NT2/D1 (cell line): ENCODE measurements around the gene CACHD1.

Experiments
- DNase-seq: peaks from one replicate; pipeline ENCODE4 v3.0.0-alpha.2; 2011; ENCODE audit warnings: low read depth, low spot score
- H3K27me3 ChIP-seq: 2 replicates; pipeline ENCODE4 v1.6.0; 2011; ENCODE audit warnings: mild to moderate bottlenecking; ENCODE audit not compliant: insufficient read length, insufficient read depth
- H3K36me3 ChIP-seq: 2 replicates; pipeline ENCODE4 v1.6.1; 2011; ENCODE audit warnings: mild to moderate bottlenecking, low read length, mixed read lengths; ENCODE audit not compliant: insufficient read depth, insufficient read length
- H3K4me1 ChIP-seq: 2 replicates; pipeline ENCODE4 v1.5.1; 2011; ENCODE audit not compliant: insufficient read depth, insufficient read length
- H3K4me3 ChIP-seq: 2 replicates; pipeline ENCODE4 v1.5.1; 2011; ENCODE audit warnings: low read depth; ENCODE audit not compliant: insufficient read length
- H3K9ac ChIP-seq: 2 replicates; pipeline ENCODE4 v1.6.0; 2011; ENCODE audit warnings: low read depth; ENCODE audit not compliant: insufficient read length
- H3K9me3 ChIP-seq: 2 replicates; pipeline ENCODE4 v1.5.1; 2011; ENCODE audit warnings: mild to moderate bottlenecking, low read length; ENCODE audit not compliant: insufficient read depth
- SUZ12 ChIP-seq: IDR thresholded peaks from 2 replicates; pipeline ENCODE4 v1.6.1; 2011; ENCODE audit not compliant: insufficient read length, insufficient read depth; ENCODE audit errors: extremely low read depth
- YY1 ChIP-seq: IDR thresholded peaks from 2 replicates; pipeline ENCODE4 v1.6.1; 2011; ENCODE audit not compliant: insufficient read length, insufficient read depth
- ZNF274 ChIP-seq: IDR thresholded peaks from 2 replicates; pipeline ENCODE4 v1.6.1; 2011; ENCODE audit warnings: mild to moderate bottlenecking, low read depth, low read length

The CACHD1 gene

DNA sequence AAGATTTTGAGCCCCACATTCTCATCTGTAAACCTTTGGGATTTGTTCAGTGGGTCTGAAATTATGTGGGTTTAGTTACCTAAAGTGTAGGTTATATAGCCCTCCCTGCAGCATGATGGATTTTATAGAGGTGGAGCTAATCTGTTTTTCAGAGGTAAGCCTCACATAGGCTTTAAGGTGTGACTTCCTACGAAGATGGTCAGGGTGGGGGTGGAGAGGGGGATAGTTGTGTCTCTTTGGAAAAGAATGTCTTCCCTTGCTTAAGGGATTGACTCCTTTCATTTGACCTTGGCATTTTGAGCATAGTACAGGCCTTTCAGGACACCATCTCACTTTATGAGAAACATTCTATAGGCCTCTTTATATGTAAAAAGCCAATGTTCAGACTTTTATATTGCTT is 3.4 kb downstream of the CACHD1 start:
- no peak for DNase-seq
- H3K9me3 ChIP-seq, result no peaks in the 10 kb centered on the region
- peaks cover 11% of the 10 kb centered on the region for H3K4me1 ChIP-seq
- peaks cover 14% of the 10 kb centered on the region for H3K27me3 ChIP-seq
- H3K9ac ChIP-seq, result peak overlapping the region; percentile 75
- H3K36me3 ChIP-seq, result peaks cover 17% of the 10 kb centered on the region
- TF ChIP-seq SUZ12 (no peak), ZNF274 (no peak), YY1 (no peak)
- H3K4me3 ChIP-seq, result peak overlapping the region; percentile 45

DNA sequence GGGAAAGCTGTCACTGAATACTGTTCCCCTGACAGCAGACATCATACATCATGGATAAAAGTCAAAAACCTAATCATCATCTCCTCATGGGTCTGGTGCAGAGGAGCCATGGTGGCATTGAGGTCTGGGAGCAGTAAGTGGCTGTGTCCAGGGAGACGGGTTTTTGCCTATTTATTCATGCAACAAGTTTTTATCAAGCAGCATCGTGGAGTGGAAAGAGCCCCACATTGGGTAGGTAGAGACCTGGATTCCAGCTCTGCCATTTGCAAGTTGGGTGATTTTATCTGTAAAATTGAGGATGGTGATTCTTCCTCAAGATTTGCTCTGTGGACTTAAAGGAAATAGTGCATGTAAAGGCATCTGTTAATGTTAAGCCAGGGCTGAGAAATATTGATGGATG is 4.2 kb downstream of the CACHD1 start:
- no peak for DNase-seq
- H3K27me3 ChIP-seq, result peaks cover 6% of the 10 kb centered on the region
- H3K9ac ChIP-seq, result peak overlapping the region; percentile 58
- H3K4me1 ChIP-seq, result peaks cover 11% of the 10 kb centered on the region
- peaks cover 21% of the 10 kb centered on the region for H3K36me3 ChIP-seq
- no peaks in the 10 kb centered on the region for H3K9me3 ChIP-seq
- TF ChIP-seq SUZ12 (no peak), YY1 (no peak), ZNF274 (no peak)
- H3K4me3 ChIP-seq, result peak overlapping the region; percentile 18

DNA sequence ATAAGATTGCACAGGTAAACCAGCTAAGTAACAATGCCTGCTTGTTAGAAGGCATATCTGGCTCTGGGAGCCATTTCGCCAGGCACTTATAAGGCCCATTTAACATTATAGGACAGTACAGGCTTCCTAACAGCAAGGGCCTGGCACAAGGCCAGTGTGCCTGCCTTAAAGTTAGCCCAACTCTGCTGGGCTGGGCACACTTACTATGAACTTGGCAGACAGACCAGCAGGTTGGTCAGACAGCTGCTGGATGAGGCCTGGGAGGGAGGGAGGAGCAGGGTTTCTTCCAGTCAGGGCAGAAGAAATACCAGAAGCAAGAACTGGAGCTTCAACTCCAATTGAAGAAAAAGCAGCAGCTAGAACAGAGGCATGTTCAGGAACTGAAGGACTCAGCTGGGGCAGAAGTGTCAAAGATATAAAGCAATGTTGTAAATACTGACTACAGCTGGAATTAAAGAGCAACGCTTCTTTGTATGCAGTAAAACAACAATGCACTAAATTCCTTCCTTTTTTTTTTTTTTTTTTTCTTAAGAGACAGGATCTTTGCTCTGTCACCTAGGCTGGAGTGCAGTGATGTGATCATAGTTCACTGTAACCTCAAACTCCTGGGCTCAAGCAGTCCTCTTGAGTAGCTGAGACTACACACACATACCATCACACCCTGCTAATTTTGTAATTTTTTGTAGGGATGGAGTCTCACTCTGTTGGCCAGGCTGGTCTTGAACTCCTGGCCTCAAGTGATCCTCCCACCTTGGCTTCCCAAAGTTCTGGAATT is 4.9 kb downstream of the CACHD1 start:
- peak overlapping the region; percentile 0 for H3K4me3 ChIP-seq
- no peak for DNase-seq
- peaks cover 25% of the 10 kb centered on the region for H3K36me3 ChIP-seq
- no peaks in the 10 kb centered on the region for H3K9me3 ChIP-seq
- H3K27me3 ChIP-seq, result no peaks in the 10 kb centered on the region
- peak overlapping the region; percentile 58 for H3K9ac ChIP-seq
- peaks cover 12% of the 10 kb centered on the region for H3K4me1 ChIP-seq
- no peak for TF ChIP-seq ZNF274
- TF ChIP-seq YY1, result no peak
- TF ChIP-seq SUZ12, result no peak

DNA sequence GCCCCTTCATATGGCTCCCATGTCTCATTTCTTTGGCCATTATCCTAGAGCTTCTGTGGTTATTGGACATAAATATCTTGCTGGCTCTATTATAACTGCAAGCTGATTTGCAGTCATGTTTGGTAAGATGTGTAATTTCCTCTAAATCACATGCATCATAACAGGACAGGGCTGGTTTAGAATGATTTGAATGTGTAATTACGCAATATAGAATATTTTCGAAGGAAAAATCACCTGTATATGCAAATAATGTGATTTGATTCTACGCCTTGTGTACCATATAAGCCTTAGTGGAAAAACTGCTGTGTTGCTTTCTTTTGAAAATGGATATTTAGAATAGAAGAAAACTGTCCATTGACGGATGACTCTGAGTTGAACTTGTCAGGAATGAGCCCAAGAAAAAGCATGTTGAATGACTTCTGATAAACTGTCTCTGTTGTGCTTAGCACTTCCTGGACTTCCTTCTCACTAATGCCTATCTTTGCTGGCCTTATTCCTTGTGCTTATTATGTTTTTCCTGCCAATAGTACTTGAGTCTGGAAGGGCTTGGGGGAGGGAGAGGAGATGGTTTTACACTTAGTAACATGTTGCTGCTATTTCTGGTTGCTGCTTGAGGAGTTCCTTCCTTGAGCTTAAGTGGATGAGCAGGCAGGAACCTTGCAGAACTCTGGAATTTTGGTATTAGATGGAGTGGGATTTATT is 6.5 kb downstream of the CACHD1 start:
- H3K9me3 ChIP-seq, result no peaks in the 10 kb centered on the region
- H3K4me1 ChIP-seq, result peaks cover 14% of the 10 kb centered on the region
- H3K4me3 ChIP-seq, result no peak overlapping the region
- H3K27me3 ChIP-seq, result no peaks in the 10 kb centered on the region
- no peak for TF ChIP-seq ZNF274
- TF ChIP-seq YY1, result no peak
- TF ChIP-seq SUZ12, result no peak
- no peak overlapping the region for H3K9ac ChIP-seq
- peaks cover 30% of the 10 kb centered on the region for H3K36me3 ChIP-seq
- DNase-seq, result no peak

DNA sequence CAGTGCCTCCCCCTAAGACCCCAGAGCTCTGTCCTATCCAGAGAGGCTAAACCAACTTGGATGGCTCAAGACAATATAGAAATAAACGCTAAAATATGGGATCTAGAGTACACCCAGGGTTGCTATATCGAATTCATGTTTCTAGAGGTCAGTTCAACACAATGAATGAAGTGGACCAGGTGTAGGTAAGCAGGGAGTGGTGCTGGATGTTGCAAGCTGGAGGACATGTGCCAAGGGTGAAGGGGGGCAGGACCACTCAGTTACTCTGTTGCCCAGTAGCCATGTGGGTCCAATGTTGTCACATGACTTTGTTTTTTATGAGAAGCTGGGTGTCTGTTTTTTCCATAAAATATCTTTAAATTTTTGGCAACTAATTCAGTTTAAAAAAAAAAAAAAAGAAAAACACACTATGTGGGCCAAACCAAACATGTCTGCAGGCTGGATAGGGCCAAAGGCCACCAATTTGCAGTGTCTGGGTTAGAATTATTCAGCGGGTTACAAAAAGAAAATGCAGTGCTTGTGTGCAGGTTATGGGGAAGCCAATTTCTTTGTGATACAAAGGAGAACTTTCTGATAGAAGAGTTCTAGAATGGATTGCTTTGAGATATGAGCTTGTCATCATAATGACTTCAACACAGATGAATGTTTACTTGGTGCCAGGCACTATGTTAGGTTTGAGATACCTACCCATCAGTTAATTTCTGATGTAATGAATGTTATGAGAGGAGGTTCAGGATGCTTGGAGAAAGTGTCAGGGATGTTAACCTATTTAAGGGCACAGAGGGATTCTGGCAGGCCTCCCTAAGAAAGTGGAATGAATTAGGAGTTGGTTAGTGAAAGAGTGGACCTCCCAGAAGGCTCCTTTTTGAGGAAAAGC is 8.9 kb downstream of the CACHD1 start:
- H3K27me3 ChIP-seq, result no peaks in the 10 kb centered on the region
- peaks cover 31% of the 10 kb centered on the region for H3K36me3 ChIP-seq
- H3K4me3 ChIP-seq, result no peak overlapping the region
- no peak overlapping the region for H3K9ac ChIP-seq
- DNase-seq, result no peak
- no peaks in the 10 kb centered on the region for H3K9me3 ChIP-seq
- peaks cover 16% of the 10 kb centered on the region for H3K4me1 ChIP-seq
- TF ChIP-seq ZNF274 (no peak), SUZ12 (no peak), YY1 (no peak)

DNA sequence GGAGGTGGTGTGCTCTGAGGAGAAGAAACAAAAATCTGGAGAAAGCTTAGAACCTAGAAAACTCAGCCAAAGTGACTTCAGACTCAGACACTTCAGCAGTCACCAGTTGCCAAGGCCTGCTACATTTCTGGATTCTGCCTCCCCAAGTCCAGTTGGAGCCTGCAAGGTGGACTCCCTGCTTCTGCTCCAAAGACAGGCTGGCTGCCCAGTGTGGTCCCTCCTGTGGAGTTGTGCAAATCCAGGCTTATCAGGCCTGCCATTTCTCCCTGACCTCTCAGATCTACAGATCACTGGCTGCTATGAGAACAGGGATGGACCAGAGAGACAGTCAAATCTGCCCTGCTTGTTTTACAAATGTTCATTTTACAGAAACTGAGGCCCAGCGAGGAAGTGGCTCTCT is 9.9 kb downstream of the CACHD1 start:
- Histone ChIP-seq H3K9ac (no peak overlapping the region), H3K27me3 (no peaks in the 10 kb centered on the region), H3K4me1 (peaks cover 12% of the 10 kb centered on the region), H3K9me3 (no peaks in the 10 kb centered on the region), H3K4me3 (no peak overlapping the region), H3K36me3 (peaks cover 28% of the 10 kb centered on the region)
- no peak for DNase-seq
- TF ChIP-seq SUZ12 (no peak), ZNF274 (no peak), YY1 (no peak)

DNA sequence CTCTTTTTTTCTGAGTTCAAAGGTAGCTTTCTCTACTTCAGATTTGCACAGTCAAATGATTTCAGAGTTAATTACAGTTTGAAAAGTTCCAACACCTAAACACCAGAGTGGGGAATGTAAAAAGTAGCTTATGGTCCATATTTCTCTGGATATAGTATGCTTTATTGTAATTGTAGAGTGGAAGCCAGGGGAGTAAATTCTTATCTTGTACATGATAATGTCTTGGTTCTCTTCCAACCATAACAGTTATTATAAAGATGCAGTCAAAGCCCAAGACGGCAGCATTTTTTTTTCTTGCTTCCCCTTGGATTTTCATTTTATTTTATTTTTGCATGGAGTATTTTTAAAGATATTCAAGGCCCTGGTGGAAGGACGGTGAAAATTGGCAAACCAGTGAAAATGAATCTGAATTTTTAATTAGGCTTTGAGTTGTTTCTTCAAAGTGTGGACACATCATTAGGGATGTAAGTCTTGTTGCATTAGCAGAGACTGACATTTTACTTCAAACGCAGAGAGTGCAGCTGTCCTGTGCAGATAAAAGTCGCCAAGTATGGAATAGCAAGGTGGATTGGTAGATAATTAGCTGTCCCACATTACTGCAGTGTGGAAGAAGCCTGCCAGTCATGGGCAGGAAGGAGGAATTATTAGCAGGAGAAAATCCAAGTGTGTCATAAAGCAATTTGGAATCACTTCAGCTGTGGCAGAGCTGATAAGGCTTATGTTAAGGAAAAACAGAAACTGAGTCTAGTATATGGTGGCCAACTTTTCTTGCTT is 11.3 kb downstream of the CACHD1 start:
- Histone ChIP-seq H3K4me3 (no peak overlapping the region), H3K36me3 (peaks cover 24% of the 10 kb centered on the region), H3K9ac (no peak overlapping the region), H3K4me1 (peaks cover 7% of the 10 kb centered on the region), H3K9me3 (no peaks in the 10 kb centered on the region), H3K27me3 (no peaks in the 10 kb centered on the region)
- DNase-seq, result no peak
- TF ChIP-seq ZNF274 (no peak), SUZ12 (no peak), YY1 (no peak)
